H7 (cell line): ENCODE data around the gene TMEM209. TPM values are rescaled to one million over a fixed set of nuclear protein-coding genes. Genes with fewer than 3 reads are reported as not detected.
"Not testable (repeated sequence)": the region's sequence is repeated elsewhere in the genome, so short reads cannot be mapped to it uniquely, and the experiment has no call there.

Experiments
- DNase-seq: peaks from one replicate; pipeline ENCODE4 v3.0.0; 2012
- H3K27me3 ChIP-seq: 2 replicates; pipeline ENCODE4 v1.6.0; 2011; ENCODE audit warnings: mild to moderate bottlenecking, low read length; ENCODE audit not compliant: control insufficient read depth, insufficient read depth
- H3K36me3 ChIP-seq: replicated peaks from 2 replicates; pipeline ENCODE4 v1.5.1; 2011; ENCODE audit warnings: low read length; ENCODE audit not compliant: control insufficient read depth, insufficient read depth
- H3K4me3 ChIP-seq: 2 replicates; pipeline ENCODE4 v1.5.1; 2011; ENCODE audit warnings: low read depth, mild to moderate bottlenecking, control low read depth, low read length, moderate library complexity; ENCODE audit not compliant: insufficient read depth
- total RNA-seq: library from RNA; depleted of rRNA; stranded (reverse); fragments of >200 nt; shearing (Covaris generic); gene quantifications from 2 replicates; pipeline ENCODE4 v1.2.3, GENCODE V29; 2014

TMEM209 gene
- total RNA-seq, 1 experiment from 2014 or later, result 25.1 TPM

DNA sequence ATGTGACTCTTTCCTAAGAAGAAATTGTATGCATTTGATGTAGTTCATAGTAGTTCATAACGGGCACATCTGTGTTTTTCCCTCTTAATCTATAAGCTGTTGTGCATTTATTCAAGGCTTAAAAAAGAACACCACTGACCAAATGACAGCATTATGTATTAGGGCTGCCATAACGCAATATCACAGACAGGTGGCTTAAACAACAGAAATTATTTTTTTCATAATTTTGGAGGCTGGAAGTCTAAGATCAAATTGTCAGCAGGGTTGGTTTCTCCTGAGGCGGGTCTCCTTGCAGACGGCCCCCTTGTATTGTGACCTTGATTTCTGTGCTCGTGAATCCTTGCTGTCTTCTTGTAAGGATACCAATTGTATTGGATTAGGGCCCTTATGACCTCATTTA, 1.8 kb upstream of the TMEM209 start:
- DNase-seq, result no peak
- Histone ChIP-seq H3K36me3 (peaks cover 4% of the 10 kb centered on the region), H3K27me3 (no peaks in the 10 kb centered on the region), H3K4me3 (no peak overlapping the region)

- H3K4me3 ChIP-seq, result no peak overlapping the region
- H3K27me3 ChIP-seq, result no peaks in the 10 kb centered on the region
- DNase-seq, result no peak
- peaks cover 7% of the 10 kb centered on the region for H3K36me3 ChIP-seq
These were observed 3.4 kb downstream of the TMEM209 start for GRCh38 chr7:130201796-130202195.

- no peak for DNase-seq
- Histone ChIP-seq H3K36me3 (peaks cover 2% of the 10 kb centered on the region), H3K27me3 (no peaks in the 10 kb centered on the region), H3K4me3 (no peak overlapping the region)
These were observed 8.1 kb downstream of the TMEM209 start for GRCh38 chr7:130197094-130197493.

- Histone ChIP-seq H3K4me3 (no peak overlapping the region), H3K27me3 (no peaks in the 10 kb centered on the region), H3K36me3 (peaks cover 2% of the 10 kb centered on the region)
- DNase-seq, result no peak
These were observed 8.7 kb downstream of the TMEM209 start for GRCh38 chr7:130196476-130196875.

DNA sequence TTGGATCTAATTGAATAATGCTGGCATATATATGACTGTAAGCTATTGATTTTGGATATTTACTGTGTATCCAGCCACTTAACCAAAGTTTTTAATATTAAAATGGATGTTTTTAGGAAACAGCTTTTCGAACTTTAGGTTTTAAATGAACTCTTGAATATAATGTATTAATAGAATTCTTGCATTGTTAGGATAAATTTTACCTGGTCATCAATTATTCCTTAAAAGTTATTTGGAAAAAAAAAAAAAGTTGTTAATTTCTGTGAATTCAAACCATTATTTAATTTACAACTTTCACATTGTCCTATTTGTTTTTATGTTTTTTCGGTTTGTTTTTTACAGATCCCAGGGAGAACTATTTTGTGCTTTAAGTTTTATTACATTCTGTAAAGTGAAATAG, 9.8 kb downstream of the TMEM209 start:
- Histone ChIP-seq H3K4me3 (no peak overlapping the region), H3K36me3 (peaks cover 2% of the 10 kb centered on the region), H3K27me3 (no peaks in the 10 kb centered on the region)
- DNase-seq, result no peak

- Histone ChIP-seq H3K4me3 (no peak overlapping the region), H3K27me3 (no peaks in the 10 kb centered on the region), H3K36me3 (peaks cover 2% of the 10 kb centered on the region)
- DNase-seq, result no peak
These were observed 13.4 kb downstream of the TMEM209 start for GRCh38 chr7:130191791-130192190.

- no peak overlapping the region for H3K4me3 ChIP-seq
- DNase-seq, result no peak
- peaks cover 2% of the 10 kb centered on the region for H3K36me3 ChIP-seq
- no peaks in the 10 kb centered on the region for H3K27me3 ChIP-seq
These were observed 15.9 kb downstream of the TMEM209 start for GRCh38 chr7:130189343-130189742.

GRCh38 chr7:130187360-130187759, 17.8 kb downstream of the TMEM209 start:
- Histone ChIP-seq H3K27me3 (no peaks in the 10 kb centered on the region), H3K36me3 (peaks cover 3% of the 10 kb centered on the region), H3K4me3 (no peak overlapping the region)
- DNase-seq, result no peak

DNA sequence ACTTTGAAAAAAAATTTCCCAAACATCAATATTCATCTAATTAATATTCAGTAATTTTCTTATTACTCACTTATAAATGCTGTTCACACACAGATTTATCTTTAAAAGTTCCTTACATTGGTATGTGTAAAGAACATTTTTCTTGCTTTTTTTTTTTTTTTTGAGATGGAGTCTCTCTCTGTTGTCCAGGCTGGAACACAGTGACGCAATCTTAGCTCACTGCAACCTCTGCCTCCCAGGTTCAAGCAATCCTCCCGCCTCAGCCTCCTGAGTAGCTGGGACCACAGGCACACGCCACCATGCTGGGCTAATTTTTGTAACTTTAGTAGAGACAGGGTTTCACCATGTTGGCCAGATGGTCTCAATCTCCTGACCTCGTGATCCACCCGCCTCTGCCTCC, 20.9 kb downstream of the TMEM209 start:
- H3K27me3 ChIP-seq, DNase-seq, H3K36me3 ChIP-seq, H3K4me3 ChIP-seq: not testable (repeated sequence)

DNA sequence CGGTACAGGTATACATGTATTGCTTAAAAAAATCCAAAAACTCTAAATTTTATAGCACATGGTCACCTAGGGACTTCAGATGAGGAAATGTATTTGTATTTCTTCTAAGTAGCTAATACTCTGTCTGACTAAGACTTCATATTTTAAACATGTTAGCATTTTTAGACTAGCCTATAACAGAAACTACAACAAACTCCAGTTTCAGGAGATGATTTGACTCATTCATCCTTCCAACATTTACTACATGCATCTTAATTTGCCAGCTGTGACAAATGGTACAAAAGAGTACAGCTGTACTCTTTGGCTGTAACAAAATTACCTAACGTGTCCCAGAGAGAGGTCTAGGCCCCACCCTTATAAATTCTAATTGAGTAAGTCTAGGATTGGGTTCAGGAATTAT, 22.2 kb downstream of the TMEM209 start:
- Histone ChIP-seq H3K36me3 (peaks cover 7% of the 10 kb centered on the region), H3K4me3 (no peak overlapping the region), H3K27me3 (no peaks in the 10 kb centered on the region)
- DNase-seq, result no peak

DNA sequence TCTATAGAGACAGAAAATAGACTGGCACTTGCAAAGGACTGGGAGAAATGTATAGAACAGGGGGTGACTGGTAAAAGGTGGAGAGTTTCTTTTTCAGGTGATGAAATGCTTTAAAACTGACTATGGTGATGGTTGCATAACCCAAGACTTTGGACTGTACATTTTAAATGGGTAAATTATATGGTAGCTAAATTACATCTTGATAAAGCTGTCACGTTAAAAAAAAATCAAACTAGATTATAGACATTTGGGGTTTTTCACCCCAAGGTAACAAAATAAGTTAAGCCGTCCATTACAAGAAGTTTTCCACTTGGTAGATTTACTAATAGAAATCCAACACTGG, 24.0 kb downstream of the TMEM209 start:
- H3K4me3 ChIP-seq, result no peak overlapping the region
- no peak for DNase-seq
- no peaks in the 10 kb centered on the region for H3K27me3 ChIP-seq
- peaks cover 7% of the 10 kb centered on the region for H3K36me3 ChIP-seq

DNA sequence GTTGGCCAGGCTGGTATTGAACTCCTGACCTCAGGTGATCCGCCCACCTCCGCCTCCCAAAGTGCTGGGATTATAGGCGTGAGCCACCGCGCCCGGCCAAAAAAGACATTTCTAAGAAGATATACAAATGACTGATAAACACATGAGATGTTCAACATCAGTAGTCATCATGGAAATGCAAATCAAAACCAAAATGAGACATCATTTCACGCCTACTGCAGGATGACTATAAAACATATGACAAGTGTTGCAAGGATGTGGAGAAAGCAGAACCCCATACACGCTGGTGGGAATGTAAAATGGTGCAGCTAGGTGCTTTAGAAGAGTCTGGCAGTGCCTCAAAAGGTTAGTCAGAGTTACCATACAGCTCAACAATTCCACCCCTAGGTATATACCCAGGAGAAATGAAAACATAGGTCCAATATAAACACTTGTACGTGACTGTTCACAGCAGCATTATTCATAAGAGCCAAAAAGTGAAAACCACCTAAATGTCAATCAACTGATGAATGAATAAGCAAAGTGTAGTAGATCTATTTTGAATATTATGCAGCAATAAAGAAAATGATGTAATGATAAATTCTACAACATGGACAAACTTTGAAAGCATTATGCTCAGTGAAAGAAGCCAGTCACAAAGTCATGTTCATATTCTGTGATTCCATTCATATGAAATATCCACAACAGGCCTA, 24.5 kb downstream of the TMEM209 start:
- H3K4me3 ChIP-seq, result no peak overlapping the region
- no peak for DNase-seq
- no peaks in the 10 kb centered on the region for H3K27me3 ChIP-seq
- peaks cover 7% of the 10 kb centered on the region for H3K36me3 ChIP-seq

DNA sequence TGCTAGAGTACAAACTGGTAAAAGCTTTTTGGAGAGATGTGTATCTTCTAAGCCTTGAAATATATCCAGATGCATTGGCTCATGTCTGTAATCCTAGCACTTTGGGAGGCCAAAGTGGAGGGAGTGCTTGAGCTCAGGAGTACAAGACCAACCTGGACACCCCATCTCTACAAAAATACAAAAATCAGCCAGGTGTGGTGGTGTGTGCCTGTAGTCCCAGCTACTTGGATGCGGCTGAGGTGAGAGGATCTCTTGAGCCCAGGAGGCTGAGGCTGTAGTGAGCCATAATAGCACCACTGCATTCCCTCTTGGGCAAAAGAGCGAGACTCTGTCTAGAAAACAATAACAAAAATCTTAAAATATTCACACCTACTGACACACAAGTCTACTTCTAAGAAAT, 25.6 kb downstream of the TMEM209 start:
- H3K36me3 ChIP-seq, result peaks cover 9% of the 10 kb centered on the region
- no peak overlapping the region for H3K4me3 ChIP-seq
- H3K27me3 ChIP-seq, result no peaks in the 10 kb centered on the region
- DNase-seq, result no peak

- Histone ChIP-seq H3K4me3 (no peak overlapping the region), H3K27me3 (no peaks in the 10 kb centered on the region), H3K36me3 (peaks cover 7% of the 10 kb centered on the region)
- DNase-seq, result no peak
These were observed 27.0 kb downstream of the TMEM209 start for GRCh38 chr7:130178251-130178650.

DNA sequence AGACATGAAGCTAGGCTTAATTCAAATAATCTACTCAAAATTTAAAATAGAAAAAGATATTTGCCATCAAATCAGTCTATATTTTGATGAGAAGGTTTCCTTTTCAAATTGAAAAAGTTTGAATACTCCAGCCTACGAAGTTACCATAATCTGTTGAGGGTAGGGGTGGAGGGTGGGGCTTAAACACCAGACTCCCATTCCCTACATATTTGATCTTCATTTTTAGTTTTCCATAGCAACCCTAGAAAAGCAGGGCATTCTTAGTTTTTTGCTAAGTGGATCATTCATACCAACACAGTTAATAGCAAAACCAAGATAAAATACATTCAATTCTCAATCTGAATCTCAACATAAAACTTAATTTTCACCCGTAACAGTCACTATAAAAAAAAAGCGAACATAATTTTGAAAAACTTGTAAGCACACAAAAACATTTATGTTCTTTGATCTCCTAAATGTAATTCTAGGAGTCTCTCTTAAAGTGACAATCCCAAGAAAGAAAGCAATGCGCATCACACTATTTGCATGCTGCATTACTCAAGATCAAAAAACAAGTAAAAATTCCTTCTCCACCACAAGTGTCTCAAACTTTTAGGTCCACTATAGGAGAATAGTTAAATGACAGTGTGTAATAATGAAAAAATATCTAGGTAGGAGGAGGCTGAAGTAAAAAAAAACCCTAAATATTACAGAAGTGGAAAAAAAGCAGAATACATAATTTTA, 30.8 kb downstream of the TMEM209 start:
- H3K36me3 ChIP-seq, result peaks cover 4% of the 10 kb centered on the region
- H3K27me3 ChIP-seq, result no peaks in the 10 kb centered on the region

More for the DNA sequence above, 30.8 kb downstream of the TMEM209 start:
- no peak overlapping the region for H3K4me3 ChIP-seq
- no peak for DNase-seq
